ENCODE measurements around the gene RIPOR3.
"Not testable (repeated sequence)": the region's sequence is repeated elsewhere in the genome, so short reads cannot be mapped to it uniquely, and the experiment has no call there.

RIPOR3 gene

DNA sequence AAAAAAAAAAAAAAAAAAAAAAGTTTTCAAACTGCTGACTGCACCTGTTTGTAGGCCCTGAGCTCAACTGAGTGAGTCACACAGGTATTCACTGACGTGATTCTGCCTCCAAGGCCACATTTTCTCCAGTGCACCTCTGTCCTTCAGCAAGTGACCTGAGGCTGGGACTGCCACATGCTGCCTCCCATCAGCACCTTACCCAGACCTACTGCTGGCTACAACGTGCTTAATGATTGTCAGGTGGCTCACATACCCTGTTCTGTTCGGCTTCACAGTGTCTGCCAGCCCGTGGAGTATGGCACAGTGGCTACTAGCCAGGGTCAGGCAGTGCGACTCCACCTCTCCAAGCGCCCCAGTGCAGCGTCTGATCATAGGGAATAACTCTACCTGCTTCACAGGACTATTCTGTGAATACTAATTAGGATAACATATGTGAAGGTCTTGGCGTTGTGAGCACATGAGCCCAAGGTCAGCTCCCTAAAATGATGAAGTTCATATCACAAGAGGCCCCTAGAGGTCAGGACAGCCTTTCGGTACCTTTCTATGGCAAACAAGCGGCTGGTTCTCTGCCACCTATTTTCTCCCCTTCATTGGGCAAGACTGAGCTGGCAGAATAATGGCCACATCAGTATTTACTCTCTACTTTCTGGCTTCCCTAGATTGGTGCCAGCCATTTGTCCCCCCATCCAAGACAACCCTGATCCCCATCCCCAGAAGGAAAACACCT is 28.1 kb downstream of the RIPOR3 start:
- peak in 2 of 58 donors; percentile 1 to 7 for DNase-seq

DNA sequence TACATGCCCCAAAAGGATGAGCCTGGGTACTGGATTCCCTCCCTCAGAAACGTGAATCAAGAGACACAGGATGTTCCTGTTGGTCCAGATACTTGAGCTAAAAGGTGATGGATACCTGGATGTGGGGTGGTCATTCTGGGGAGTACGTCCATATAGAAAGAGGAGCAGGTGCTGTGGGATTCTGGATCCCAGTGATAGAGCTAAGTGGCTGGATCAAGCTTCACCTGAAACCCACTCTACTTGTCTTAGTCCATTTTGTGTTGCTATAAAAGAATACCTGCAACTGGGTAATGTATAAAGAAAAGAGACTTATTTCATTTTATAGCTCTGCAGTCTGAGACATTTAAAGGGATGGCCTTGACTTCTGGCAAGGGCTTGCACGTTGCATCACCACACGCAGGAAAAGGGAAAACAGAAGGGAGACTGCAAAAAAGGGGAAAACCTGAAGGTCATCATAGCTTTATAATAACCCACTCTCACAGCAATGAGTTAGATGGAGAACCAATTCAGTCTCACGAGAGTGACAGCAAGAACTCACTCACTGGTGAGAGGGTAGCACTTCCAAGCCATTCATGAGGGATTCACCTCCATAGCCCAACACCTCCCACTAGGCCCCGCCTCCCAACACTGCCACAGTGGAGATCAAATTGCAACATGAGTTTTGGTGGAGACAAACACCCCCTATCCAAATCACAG is 31.2 kb downstream of the RIPOR3 start:
- DNase-seq, result no peak

DNA sequence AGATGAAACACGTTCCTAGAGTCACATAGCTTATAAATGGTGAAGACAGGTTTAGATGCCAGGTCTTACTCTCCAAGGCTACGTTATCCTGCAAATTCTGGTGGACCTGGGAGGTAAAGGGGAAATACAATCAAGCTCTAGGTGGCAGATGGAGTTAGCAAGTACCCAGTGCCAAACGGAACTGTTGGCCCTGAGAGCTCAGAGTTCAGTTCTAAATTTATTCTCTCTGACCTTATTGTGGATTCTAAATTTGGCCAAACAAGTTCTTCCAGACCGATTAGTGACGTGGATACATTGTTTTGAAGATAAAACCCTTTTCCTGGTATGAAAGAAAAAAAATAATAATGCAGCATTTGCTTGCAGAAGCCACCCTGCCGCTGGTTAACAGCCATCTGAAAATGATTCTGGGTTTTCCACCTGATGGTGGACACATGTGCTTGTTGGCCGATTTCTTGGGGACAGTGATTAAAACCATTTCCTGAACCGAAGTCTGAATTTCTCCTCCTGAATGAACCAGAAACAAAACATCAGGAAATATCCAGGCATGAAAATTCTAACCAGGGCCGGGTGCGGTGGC is 32.5 kb downstream of the RIPOR3 start:
- no peak for DNase-seq

DNA sequence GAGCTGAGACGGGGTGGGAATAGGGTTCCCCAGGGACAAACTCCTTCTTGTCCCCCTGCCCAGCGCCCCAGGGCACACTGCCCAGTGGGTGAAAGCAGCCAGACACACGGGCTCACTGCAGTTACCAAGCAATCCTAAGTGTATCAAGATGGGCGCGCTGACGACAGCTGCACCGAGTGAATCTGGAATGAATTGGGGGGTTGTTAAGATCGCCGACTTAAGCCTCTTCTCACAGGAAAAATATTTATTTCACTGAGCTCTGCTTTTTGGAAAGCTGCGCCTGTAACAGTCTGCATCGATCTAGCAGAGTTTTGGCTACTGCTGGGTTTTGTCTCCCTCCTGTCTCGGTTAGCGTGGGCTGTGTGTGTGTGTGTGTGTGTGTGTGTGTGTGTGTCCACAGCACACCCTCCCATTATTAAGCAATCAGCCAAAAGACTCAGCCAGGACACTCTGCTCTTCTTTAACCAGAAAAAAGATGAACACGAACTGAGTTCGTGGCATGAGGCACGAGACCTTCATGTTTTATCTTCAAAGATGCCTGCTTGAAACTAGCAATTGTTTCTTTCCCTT is 35.9 kb downstream of the RIPOR3 start:
- peak in 38 of 58 donors; percentile 1 to 66 (median 21) for DNase-seq

DNA sequence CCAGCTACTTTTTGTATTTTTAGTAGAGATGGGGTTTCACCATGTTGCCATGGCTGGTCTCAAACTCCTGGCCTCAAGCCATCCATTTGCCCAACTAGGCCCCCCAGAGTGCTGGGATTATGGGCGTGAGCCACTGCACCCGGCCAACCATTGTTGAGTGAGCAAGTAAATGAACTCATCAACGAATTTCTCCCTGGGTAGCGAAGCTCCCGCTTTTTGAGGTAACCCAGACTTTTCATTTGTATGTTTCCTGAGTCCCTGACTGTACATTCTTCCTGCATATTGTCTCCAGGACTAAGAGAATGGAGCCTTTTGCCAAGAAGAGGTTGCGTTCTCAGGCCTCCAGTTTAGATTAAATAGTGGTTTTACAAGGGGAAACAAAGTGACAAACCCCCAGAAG is 36.4 kb downstream of the RIPOR3 start:
- peak in 7 of 58 donors; percentile 3 to 66 (median 7) for DNase-seq

DNA sequence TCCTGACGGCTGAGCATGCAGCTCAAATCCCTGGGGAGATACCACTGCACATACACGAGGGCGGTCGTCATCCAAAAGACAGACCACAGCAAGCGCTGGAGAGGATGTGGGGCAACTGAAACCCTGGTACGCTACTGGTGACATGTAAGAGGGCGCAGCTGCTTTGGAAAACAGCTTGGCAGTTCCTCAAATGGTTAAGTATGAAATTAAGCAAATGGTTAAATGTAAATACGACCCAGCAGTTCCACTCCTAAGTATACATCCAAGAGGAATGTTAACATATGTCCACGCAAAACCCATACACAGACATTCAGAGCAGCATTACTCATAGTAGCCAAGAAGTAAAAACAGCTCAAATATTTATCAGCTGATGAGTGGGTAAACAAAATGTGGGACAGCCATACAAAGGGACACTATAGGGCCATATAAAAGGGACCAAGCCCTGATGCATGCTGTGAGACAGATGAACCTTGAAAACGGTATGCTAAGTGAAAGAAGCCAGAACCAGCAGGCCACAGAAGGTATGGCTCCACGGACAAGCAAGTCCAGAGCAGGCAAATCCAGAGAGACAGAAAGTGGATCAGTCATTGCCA is 38.5 kb downstream of the RIPOR3 start:
- no peak for DNase-seq

DNA sequence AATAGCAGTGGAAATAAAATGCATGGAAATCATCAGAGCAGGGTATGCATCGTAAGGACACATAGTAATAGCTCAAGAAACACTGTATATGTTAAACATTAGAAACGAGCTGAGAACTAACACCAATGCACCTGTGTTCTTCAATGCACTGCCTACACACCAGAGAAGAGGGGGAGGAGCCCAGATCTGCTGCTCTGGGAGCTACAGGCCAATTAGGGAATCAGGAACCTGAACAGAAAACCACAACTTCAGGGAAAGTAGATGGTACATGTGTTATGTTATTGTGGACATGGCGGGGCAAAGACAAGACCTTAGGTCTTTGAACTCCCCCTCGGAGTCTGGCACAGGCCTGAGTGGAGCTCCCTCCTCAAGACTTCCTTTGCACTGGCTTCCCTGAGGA is 39.7 kb downstream of the RIPOR3 start:
- DNase-seq, result no peak

DNA sequence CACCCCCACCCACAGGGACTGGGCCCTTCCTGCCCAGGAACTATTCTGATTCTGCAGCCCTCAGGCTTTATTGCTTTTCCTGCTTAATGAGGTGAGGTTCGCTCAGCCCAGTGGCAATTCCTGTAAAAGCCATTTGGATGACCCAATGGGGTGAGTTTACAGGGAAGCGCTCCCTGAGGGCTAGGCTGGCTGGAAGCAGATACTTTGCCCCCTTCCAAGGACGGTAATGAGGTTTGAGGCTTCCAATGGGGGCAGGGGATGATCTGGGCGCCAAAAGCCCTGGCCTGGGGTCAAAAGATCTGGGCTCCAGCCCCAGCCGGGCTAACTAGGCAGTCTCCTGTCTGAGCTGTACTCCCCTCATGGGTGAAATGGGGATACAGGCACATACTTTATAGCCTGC is 41.8 kb downstream of the RIPOR3 start:
- DNase-seq, result peak in 3 of 58 donors; percentile 3 to 23 (median 7)

DNA sequence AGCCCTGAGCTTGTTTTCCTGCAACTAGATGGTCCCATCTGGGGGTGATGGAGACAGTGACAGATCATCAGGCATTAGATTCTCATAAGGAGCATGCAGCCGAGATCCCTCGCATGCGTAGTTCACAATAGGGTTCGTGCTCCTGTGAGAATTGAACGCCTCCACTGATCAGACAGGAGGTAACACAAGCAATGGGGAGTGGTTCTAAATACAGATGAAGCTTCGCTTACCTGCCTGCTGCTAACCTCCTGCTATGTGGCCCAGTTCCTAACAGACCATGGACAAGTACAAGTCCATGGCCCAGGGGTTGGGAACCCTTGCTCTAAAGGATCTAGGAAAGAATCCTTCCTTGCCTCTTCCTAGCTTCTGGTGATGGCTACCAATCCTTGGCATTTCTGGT is 42.7 kb downstream of the RIPOR3 start:
- DNase-seq, result no peak

DNA sequence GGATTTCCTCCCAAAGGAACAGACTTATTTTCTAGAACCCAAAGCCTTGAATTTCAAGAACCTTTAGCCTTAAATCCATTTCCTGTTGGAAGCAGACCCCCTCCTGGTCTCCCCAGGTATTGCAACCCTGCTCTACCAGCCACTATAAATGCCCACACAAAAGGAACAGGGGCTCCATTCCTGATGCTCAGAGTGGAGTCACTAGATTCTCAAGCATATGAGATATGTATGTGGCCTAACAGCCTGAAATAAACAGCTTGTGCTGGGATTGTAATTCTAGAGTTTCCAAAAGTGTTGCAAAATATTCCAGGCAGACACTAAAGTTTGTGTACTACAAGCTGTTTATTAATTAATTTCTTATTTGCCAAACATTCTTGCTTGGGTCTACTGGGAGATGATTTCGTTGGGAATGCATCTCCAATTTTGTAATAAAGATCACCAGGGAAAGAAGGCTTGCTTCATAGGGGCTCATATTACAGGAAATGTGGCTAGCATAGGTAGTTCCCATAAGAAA is 44.8 kb downstream of the RIPOR3 start:
- no peak for DNase-seq

DNA sequence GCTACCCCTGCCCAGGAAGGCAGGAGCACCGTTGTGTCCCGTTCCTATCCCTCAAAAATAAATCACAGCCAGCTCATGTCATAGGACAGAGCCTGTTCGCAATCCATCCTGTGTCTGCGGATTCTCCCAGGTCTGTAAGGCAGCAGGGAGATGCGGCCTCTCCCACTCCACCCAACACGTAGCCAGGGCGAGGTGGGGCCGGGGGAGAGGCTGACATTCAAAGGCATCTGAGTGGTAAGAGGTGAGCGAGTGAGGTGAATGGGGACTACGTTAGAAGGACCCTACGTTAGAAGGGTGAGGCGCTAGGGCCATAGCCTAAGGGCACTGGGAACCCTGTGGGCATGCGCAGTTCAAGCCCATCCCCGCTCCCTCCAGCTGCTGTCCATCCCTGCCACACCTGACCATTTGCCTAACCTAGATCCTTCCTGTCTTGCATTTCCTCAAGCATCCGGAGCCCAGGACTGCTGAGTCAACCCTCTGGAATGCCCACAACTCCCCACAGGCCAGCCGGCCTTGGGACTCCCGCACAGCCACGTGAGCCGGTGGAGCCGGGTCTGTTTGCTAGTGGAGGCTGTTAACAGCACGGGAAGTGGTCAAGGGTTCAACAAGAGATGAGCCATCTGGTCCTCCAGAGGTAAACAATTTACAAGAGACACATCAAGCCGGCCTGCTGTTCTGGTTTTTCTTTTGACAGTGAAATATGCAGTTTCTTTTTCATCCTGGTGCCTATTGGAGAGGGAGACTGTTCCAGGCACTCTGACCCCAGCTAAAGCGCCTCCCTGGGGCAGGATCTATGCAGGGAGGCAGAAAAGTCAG is 45.9 kb downstream of the RIPOR3 start:
- DNase-seq, result peak in 1 of 58 donors; percentile 19

DNA sequence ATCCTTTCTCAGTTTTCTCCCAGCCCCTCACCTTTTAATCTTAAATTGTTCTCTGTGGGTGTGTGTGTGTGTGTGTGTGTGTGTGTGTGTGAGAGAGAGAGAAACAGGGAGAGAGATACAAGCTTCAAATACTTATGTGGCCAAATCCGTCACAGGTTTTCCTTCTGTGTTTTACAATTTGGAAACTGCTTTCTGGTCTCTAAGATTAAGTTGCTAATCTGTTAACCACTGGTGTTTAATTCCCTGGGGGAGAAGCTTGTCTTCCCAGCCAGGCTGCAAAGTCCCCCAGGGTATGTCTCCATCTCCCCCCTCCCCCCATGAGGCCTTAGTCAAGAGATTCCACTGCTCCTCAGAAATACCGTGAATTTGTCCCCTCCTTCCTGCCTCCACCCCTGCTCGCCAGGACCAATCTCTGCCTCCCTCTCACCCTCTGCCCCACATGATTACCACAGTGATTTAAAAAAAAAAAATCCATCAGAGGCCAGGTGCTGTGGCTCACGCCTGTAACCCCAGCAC is 49.0 kb downstream of the RIPOR3 start:
- no peak for DNase-seq

DNA sequence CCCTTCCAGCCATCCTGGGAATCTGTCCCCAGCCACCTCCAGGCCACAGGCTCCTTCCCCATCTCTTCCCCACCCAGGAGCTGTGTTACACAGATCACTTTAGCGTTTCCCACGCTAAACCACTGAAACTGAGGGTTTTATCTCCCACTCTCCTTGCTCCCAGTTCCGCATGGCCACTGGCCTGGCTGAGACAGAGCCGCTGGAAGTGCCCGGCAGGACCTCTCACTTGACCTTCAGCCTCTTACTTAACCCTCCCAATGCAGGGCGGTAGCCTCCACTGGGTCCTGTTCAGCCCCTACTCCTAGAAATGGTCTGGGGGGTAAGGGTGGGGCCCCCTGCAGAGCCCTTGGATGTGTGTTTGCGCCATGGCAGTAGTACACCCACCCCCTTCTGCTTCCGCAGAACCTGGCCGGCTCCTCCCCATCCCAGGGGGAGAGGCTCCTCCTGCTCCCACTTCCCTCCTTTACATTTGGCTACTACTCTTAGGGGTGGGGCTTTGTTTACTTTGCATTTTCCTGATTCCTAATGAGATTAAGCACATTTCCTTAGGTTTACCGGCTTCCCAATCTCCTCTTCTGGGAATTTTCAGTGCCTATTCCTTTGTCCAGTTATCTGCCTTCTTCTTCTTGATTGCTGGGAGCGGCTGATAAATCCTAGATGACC is 49.6 kb downstream of the RIPOR3 start:
- DNase-seq, result not testable (repeated sequence)

DNA sequence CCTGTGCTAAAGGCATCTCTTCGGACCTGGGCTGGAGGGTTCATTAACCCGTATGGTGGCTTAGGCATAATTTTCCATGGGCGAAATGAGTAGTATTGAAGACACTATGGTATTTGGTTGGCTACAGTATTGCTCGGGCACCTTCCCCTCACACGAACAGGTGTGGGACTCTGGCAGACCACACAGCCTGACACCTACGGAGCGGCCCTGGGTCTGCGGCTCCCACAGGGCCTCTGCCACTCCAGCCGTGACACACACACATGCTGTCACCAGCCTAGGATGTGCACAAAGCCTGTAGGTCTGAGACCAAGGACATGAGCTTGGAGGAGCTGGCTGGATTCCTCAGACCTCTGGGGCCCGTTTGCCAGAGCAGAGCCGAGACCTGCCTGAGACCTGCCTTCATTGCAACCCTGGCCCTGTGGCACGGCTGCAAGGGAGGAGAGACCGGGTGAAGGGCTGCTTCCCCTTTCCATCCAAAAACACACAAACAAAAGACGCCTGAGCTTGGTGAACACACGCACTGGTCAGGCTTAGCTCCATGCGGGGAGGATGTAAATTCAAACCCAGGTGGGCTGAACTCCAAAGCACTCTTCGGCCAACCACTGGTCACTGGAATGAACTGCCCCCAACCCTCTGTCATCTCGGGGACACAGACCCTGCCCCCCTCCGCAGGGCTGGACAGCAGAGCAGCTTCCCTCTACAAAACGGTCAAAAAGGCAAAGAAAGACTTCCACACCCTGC is 51.2 kb downstream of the RIPOR3 start:
- not testable (repeated sequence) for DNase-seq

DNA sequence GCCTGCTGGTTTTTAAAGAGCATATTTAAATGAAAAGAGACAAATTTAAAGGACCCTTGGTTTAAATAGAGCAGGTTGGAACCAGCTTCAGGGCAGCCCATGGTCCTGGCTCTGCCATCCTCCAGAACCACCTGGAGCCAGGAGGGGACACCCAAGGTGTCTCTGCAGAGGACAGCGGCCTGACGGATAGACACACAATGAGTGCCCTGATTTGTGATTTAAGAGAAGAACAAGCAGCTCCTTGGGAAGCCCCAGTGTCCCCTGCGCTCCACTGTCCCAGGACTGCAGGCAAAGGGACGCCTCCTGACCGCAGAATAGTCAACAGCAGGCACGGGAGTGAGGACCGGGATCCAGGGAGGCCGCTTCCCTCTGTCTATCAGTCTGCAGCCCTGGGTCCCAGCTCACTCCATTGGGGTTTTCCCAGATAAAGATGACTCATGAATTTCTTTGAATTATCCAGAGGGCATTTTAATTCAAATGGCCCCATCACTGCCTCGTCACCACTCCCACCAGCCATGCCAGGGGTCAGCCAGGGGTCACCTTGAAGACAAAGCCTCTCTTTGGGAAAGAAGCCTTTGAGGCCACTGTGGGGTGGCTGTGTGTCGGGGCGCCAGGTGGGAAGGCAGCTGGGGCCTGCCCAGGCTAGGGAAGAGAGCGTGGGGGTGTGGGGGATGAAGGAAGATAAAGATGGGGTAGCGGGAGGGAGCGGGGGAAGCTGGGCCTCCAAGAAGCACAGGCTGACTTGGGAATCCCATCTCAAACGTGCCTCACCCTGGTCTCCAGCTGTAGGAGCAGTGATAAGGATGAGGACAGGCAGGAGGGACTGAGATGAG is 53.1 kb downstream of the RIPOR3 start:
- DNase-seq, result not testable (repeated sequence)

DNA sequence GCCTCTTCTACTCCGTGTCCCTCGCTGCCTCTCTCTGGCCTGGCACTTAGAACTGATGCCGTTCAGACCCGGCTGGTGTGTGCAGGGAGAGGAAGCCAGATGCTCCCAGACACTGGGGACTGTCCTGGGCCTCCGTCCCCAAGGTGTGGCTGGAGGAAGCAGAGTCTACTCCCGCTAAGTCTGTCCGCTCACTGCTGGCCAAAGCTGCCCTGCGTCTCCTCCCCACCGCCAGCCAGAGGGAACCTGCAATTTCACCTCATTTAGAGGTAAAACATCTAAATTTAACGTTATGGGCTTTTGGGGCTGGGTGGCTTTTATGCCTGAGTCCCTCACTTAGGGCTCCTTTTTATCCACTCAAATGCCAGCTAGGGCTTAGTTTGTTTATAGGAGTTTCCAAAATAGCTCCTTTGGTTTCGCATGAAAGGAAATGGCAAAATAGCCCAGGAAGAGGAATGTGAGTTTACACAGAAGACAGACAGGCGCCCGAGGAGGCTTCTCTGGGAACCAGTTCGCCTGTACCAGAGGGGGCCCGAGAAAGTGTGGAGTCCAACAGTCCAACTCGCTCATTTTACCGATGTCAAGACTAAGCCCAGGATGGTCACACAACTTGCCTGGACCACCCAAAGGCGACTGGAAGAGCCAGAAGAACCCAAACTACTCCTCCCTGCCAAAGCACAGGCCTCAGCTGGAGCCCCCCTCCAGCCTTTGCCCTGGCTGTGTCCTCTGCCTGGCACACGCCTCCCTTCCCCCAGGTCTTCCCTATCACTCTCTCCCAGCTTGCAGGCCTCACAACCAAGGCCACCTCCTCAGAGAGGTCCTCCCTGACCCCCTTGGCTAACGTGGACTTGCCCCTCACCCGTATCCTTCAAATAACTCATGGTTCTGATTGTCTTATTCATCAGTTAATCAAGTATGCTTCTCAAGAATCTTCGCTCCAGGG is 54.5 kb downstream of the RIPOR3 start:
- DNase-seq, result no peak

Measured in anterior cingulate cortex (tissue), 58 donors.